K562 (cell line): ENCODE results near the gene PRAME. TPM values are rescaled to one million over a fixed set of nuclear protein-coding genes. Genes with fewer than 3 reads are reported as not detected.
A peak's percentile ranks its signal among the peaks of the same experiment; 100 is the strongest.

Experiments used
- HLTF ChIP-seq: fragments of 450-650 bp; IDR thresholded peaks from 2 replicates; pipeline ENCODE4 v1.6.1; 2016
- KAT7 ChIP-seq: sonication (generic); formaldehyde crosslinking; IDR thresholded peaks from 2 replicates; pipeline ENCODE4 v1.8.0; 2022; ENCODE audit warnings: missing genetic modification reagents, mild to moderate bottlenecking, borderline replicate concordance
- LCOR ChIP-seq: sonication (generic); formaldehyde crosslinking; IDR thresholded peaks from 2 replicates; pipeline ENCODE4 v1.8.0; 2022; ENCODE audit warnings: mild to moderate bottlenecking, missing genetic modification reagents
- MYC ChIP-seq, 2 experiments: fragments of 250-450 bp in 1 of 2; sonication (Bioruptor Pico) in 1 of 2; IDR thresholded peaks; 2 replicates each; pipeline versions ENCODE4 v1.5.1 to v1.6.1; 2012 to 2021; ENCODE audit warnings: low read depth in 2 of 2, borderline replicate concordance in 1 of 2, improper control_type of control experiment in 1 of 2, low read length in 1 of 2, mild to moderate bottlenecking in 1 of 2, moderate library complexity in 1 of 2
- SMARCC2 ChIP-seq: fragments of 450-650 bp; IDR thresholded peaks from 2 replicates; pipeline ENCODE4 v1.6.1; 2017; ENCODE audit warnings: antibody characterized with exemption, moderate library complexity, mild to moderate bottlenecking, low read depth
- TOE1 ChIP-seq, 2 experiments: fragments of 450-650 bp in 1 of 2; sonication (generic) in 1 of 2; formaldehyde crosslinking in 1 of 2; IDR thresholded peaks; 2 replicates each; pipeline versions ENCODE4 v1.7.1 to v1.8.0; 2016 to 2022; ENCODE audit warnings: borderline replicate concordance in 2 of 2, mild to moderate bottlenecking in 2 of 2, antibody characterized with exemption in 1 of 2, inconsistent platforms in 1 of 2, low read depth in 1 of 2, missing genetic modification reagents in 1 of 2, moderate library complexity in 1 of 2
- ZNF696 ChIP-seq: fragments of 250-450 bp; sonication (Bioruptor Pico); conservative IDR thresholded peaks from 2 replicates; pipeline ENCODE4 v1.4.0; 2020; ENCODE audit warnings: mild to moderate bottlenecking, moderate library complexity
- ZNF830 ChIP-seq: fragments of 250-450 bp; sonication (Bioruptor Pico); IDR thresholded peaks from 2 replicates; pipeline ENCODE4 v1.5.0; 2021; ENCODE audit warnings: mild to moderate bottlenecking
- polyA plus RNA-seq, 8 experiments: library from polyadenylated mRNA; depleted of rRNA in 4 of 8; stranded (reverse) in 5 of 8; unstranded in 3 of 8; fragments of >200 nt; fragmentation: Nextera tagmentation in 2 of 8; fragmentation: Illumina TruSeq in 1 of 8; extraction: Ambion mirVana in 2 of 8; extraction: Trizol in 1 of 8; gene quantifications; 2 replicates each; pipeline versions ENCODE4 v1.2.1 to v1.2.3, GENCODE V29; 2011 to 2014; ENCODE audit warnings: inconsistent platforms in 1 of 8, missing spikeins in 1 of 8
- total RNA-seq, 7 experiments: library from RNA; depleted of rRNA in 6 of 7; stranded (reverse); fragments of >200 nt in 6 of 7; fragmentation: Illumina TruSeq in 2 of 7; extraction: Trizol in 2 of 7; gene quantifications; 2 replicates each; pipeline versions ENCODE4 v1.2.1 to v1.2.3, GENCODE V29; 2011 to 2021; ENCODE audit warnings: low replicate concordance in 1 of 7
- TF ChIP-seq, protein P1 (sequence below): sonication (generic); formaldehyde crosslinking; IDR thresholded peaks from 2 replicates; pipeline ENCODE4 v1.8.1; 2023; ENCODE audit warnings: mild to moderate bottlenecking, missing genetic modification reagents
- TF ChIP-seq, protein P2 (sequence below): sonication (generic); formaldehyde crosslinking; IDR thresholded peaks from 2 replicates; pipeline ENCODE4 v1.8.1; 2023; ENCODE audit warnings: mild to moderate bottlenecking, missing genetic modification reagents
- TF ChIP-seq, protein P3 (sequence below): sonication (generic); formaldehyde crosslinking; IDR thresholded peaks from 2 replicates; pipeline ENCODE4 v1.8.1; 2023; ENCODE audit warnings: mild to moderate bottlenecking, missing genetic modification reagents, moderate library complexity

PRAME gene
- total and polyA plus RNA-seq, 9 of the 15 experiments (the other 6 are each of a cell fraction or from before 2014, with no cell fraction given), result 662 to 2,141 (median 1,142) TPM

DNA sequence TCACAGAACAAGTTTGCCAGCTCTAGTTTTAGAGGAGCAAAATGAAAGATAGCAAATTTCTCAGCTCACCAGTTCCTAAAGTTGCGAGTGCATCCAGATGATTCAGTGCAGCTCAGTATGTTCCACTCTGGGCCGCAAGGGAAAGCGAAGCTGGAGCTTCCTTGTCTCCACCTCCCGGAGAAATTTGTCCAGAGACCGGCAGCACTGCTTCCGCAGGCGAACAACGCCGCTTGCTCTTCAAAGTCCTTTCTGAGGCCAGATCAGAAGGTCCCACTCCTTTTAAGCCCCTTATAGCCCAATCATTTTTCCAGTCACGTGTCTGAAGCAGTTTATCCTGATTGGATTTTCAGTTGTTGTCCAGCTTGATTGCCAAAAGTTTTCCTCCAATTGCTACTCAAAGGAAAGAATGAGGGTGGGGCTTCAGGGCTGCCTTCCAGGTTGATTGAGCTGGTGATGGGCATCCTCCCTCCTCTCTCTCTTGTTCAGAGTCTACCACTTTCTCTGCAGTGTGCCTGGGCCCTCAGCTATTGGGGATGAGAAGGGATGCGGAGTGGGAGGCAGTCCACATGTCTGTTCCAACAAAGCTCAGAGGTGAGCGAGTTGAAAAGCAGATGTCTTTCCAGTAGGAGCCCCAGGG, 38.9 kb downstream of the PRAME start, which contains the start of gene ZNF280A (continued):
- no peak for TF ChIP-seq ZNF830
- TF ChIP-seq, protein P1, sequence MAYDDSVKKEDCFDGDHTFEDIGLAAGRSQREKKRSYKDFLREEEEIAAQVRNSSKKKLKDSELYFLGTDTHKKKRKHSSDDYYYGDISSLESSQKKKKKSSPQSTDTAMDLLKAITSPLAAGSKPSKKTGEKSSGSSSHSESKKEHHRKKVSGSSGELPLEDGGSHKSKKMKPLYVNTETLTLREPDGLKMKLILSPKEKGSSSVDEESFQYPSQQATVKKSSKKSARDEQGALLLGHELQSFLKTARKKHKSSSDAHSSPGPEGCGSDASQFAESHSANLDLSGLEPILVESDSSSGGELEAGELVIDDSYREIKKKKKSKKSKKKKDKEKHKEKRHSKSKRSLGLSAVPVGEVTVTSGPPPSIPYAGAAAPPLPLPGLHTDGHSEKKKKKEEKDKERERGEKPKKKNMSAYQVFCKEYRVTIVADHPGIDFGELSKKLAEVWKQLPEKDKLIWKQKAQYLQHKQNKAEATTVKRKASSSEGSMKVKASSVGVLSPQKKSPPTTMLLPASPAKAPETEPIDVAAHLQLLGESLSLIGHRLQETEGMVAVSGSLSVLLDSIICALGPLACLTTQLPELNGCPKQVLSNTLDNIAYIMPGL (CRISPR knock-in tag), result peak; percentile 95
- no peak for TF ChIP-seq TOE1 (IDR thresholded peaks at IDR 0.05; ENCODE audit: borderline replicate concordance)
- TF ChIP-seq TOE1 (CRISPR knock-in tag; IDR thresholded peaks at IDR 0.05; ENCODE audit: borderline replicate concordance, low read depth), result no peak
- TF ChIP-seq, protein P2, sequence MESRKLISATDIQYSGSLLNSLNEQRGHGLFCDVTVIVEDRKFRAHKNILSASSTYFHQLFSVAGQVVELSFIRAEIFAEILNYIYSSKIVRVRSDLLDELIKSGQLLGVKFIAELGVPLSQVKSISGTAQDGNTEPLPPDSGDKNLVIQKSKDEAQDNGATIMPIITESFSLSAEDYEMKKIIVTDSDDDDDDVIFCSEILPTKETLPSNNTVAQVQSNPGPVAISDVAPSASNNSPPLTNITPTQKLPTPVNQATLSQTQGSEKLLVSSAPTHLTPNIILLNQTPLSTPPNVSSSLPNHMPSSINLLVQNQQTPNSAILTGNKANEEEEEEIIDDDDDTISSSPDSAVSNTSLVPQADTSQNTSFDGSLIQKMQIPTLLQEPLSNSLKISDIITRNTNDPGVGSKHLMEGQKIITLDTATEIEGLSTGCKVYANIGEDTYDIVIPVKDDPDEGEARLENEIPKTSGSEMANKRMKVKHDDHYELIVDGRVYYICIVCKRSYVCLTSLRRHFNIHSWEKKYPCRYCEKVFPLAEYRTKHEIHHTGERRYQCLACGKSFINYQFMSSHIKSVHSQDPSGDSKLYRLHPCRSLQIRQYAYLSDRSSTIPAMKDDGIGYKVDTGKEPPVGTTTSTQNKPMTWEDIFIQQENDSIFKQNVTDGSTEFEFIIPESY (CRISPR knock-in tag), result peak; percentile 76; the same call in 1 of the 2 replicates
- TF ChIP-seq LCOR, result peak; percentile 100
- TF ChIP-seq ZNF696 (CRISPR knock-in tag), result no peak
- TF ChIP-seq, protein P3, sequence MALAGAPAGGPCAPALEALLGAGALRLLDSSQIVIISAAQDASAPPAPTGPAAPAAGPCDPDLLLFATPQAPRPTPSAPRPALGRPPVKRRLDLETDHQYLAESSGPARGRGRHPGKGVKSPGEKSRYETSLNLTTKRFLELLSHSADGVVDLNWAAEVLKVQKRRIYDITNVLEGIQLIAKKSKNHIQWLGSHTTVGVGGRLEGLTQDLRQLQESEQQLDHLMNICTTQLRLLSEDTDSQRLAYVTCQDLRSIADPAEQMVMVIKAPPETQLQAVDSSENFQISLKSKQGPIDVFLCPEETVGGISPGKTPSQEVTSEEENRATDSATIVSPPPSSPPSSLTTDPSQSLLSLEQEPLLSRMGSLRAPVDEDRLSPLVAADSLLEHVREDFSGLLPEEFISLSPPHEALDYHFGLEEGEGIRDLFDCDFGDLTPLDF, result peak; percentile 67; the same call in 1 of the 2 replicates
- no peak for TF ChIP-seq SMARCC2
- TF ChIP-seq HLTF, result no peak
- TF ChIP-seq KAT7, result peak; percentile 81; the same call in 1 of the 2 replicates
- no peak for TF ChIP-seq MYC (IDR thresholded peaks at IDR 0.05; ENCODE audit: low read depth, low read length)
- no peak for TF ChIP-seq MYC (CRISPR knock-in tag; IDR thresholded peaks at IDR 0.05; ENCODE audit: borderline replicate concordance, low read depth)
- TF ChIP-seq, all 486 proteins: peak for 15
